BJ (cell line): ENCODE data around the gene ARPC4. TPM values are rescaled to one million over a fixed set of nuclear protein-coding genes. Genes with fewer than 3 reads are reported as not detected.

Experiments used
- CTCF ChIA-PET: fragments of 350-600 bp; formaldehyde crosslinking; extraction: SDS; loops from one replicate; lab custom pipeline; 2021; ENCODE audit warnings: antibody characterized with exemption, inconsistent platforms; lab: Yijun Ruan, JAX
- POLR2A ChIA-PET: fragments of 300-600 bp; sonication (Branson Sonifier 250); formaldehyde crosslinking; extraction: SDS; loops from one replicate; lab custom pipeline; 2021; ENCODE audit warnings: antibody characterized with exemption; lab: Charles Lee
- DNase-seq: peaks from one replicate; pipeline ENCODE4 v3.0.0-alpha.2; 2011; ENCODE audit warnings: low read depth
- H3K27me3 ChIP-seq: 2 replicates; pipeline ENCODE4 v1.6.0; 2011; ENCODE audit warnings: low read length; ENCODE audit not compliant: control insufficient read depth, insufficient read depth
- H3K36me3 ChIP-seq: 2 replicates; pipeline ENCODE4 v1.5.1; 2011; ENCODE audit warnings: low read length; ENCODE audit not compliant: control insufficient read depth, insufficient read depth
- H3K4me3 ChIP-seq: 2 replicates; pipeline ENCODE4 v1.5.1; 2011; ENCODE audit warnings: low read depth, mild to moderate bottlenecking, control low read depth, low read length
- CTCF ChIP-seq: IDR thresholded peaks from 2 replicates; pipeline ENCODE4 v1.5.1; 2011; ENCODE audit warnings: low read depth, mild to moderate bottlenecking, control low read depth, inconsistent platforms, low read length, moderate library complexity; ENCODE audit not compliant: insufficient read depth
- polyA plus RNA-seq: library from polyadenylated mRNA; depleted of rRNA; stranded (reverse); fragments of >200 nt; gene quantifications from 2 replicates; pipeline ENCODE4 v1.2.3, GENCODE V29; 2011

The ARPC4 gene
- polyA plus RNA-seq, 1 experiment: 238 TPM

- POLR2A ChIA-PET: no interaction called here
- H3K4me3 ChIP-seq: no peak overlapping the region
- CTCF ChIA-PET: interaction anchor here (1.0 kb wide), 1 partner anchor 12 kb away, joined by 4 read pairs; no protein-coding TSS in a partner anchor
These were observed 4.5 kb downstream of the ARPC4 start for GRCh38 chr3:9797196-9797945.

GRCh38 chr3:9800529-9800928, 7.6 kb downstream of the ARPC4 start:
- ChIA-PET CTCF (no interaction called here), POLR2A (no interaction called here)
- H3K36me3 ChIP-seq: peaks cover 48% of the 10 kb centered on the region
- no peak for DNase-seq
- H3K4me3 ChIP-seq: no peak overlapping the region
- peak; percentile 36 for TF ChIP-seq CTCF
- H3K27me3 ChIP-seq: no peaks in the 10 kb centered on the region

More at GRCh38 chr3:9797196-9797945, 4.5 kb downstream of the ARPC4 start:
- no peak for TF ChIP-seq CTCF
- H3K36me3 ChIP-seq: peaks cover 28% of the 10 kb centered on the region
- no peaks in the 10 kb centered on the region for H3K27me3 ChIP-seq
- DNase-seq: no peak

GRCh38 chr3:9803494-9803893, 10.6 kb downstream of the ARPC4 start:
- POLR2A ChIA-PET: no interaction called here
- no peak for TF ChIP-seq CTCF
- CTCF ChIA-PET: no interaction called here
- no peaks in the 10 kb centered on the region for H3K27me3 ChIP-seq
- no peak for DNase-seq
- H3K4me3 ChIP-seq: no peak overlapping the region
- H3K36me3 ChIP-seq: peaks cover 44% of the 10 kb centered on the region

GRCh38 chr3:9804996-9805395, 12.1 kb downstream of the ARPC4 start:
- no peak for TF ChIP-seq CTCF
- H3K36me3 ChIP-seq: peaks cover 41% of the 10 kb centered on the region
- no peak overlapping the region for H3K4me3 ChIP-seq
- DNase-seq: no peak
- ChIA-PET CTCF (interaction anchor here (0.6 to 1.5 kb wide), 7 partner anchors 12 to 1368 kb away, joined by 3 to 4 read pairs (median 3); partner anchors contain the start of genes ARPC4 and TADA3), POLR2A (interaction anchor here (0.6 to 0.7 kb wide), 2 partner anchors 74 to 517 kb away, joined by 3 read pairs; no protein-coding TSS in a partner anchor)
- H3K27me3 ChIP-seq: no peaks in the 10 kb centered on the region

GRCh38 chr3:9806137-9806536, 13.3 kb downstream of the ARPC4 start:
- ChIA-PET POLR2A (no interaction called here), CTCF (interaction anchor here (0.6 to 1.5 kb wide), 2 partner anchors 28 to 85 kb away, joined by 3 to 4 read pairs; no protein-coding TSS in a partner anchor)
- Histone ChIP-seq H3K27me3 (no peaks in the 10 kb centered on the region), H3K4me3 (no peak overlapping the region), H3K36me3 (peaks cover 35% of the 10 kb centered on the region)
- TF ChIP-seq CTCF: no peak
- no peak for DNase-seq
